Esophagus squamous epithelium (tissue), 4 donors: ENCODE data around the gene RRP1.

ENCODE experiments used
- POLR2A ChIP-seq, 4 donors: fragments of 450-650 bp; IDR thresholded peaks; one replicate each; pipeline ENCODE4 v1.6.1; 2017; ENCODE audit warnings: antibody characterized with exemption in 4 of 4, mild to moderate bottlenecking in 4 of 4, moderate library complexity in 3 of 4
- TF ChIP-seq, protein P1 (sequence below), 6 experiments: fragments of 450-650 bp in 4 of 6; fragments of 200-600 bp in 2 of 6; sonication (generic) in 2 of 6; IDR thresholded peaks; one replicate each; pipeline ENCODE4 v1.5.1; 2016 to 2019; ENCODE audit warnings: antibody characterized with exemption in 6 of 6, mild to moderate bottlenecking in 4 of 6, moderate library complexity in 4 of 6

DNA sequence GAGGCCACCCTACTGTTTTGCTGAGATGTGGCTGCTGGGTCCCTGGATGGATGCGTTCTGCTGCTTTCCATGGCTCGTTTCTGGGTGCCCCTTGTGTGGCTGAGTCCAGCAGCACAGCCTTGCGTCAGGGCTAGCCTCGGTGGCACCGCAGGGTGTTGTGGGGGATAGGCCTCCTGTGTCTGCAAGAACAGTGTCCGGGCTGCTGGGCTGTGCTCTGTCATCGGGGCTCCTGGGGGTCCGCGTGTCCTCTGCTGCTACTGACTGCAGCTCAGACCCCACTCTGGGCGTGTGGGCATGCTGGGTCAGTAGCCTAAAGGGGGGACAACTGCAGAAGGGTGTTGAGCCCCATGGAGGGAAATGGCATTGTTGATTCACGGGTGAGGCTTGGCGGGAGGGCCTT, 4.9 kb downstream of the RRP1 start:
- TF ChIP-seq POLR2A (IDR thresholded peaks at IDR 0.05): no peak
- TF ChIP-seq, protein P1, sequence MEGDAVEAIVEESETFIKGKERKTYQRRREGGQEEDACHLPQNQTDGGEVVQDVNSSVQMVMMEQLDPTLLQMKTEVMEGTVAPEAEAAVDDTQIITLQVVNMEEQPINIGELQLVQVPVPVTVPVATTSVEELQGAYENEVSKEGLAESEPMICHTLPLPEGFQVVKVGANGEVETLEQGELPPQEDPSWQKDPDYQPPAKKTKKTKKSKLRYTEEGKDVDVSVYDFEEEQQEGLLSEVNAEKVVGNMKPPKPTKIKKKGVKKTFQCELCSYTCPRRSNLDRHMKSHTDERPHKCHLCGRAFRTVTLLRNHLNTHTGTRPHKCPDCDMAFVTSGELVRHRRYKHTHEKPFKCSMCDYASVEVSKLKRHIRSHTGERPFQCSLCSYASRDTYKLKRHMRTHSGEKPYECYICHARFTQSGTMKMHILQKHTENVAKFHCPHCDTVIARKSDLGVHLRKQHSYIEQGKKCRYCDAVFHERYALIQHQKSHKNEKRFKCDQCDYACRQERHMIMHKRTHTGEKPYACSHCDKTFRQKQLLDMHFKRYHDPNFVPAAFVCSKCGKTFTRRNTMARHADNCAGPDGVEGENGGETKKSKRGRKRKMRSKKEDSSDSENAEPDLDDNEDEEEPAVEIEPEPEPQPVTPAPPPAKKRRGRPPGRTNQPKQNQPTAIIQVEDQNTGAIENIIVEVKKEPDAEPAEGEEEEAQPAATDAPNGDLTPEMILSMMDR (IDR thresholded peaks at IDR 0.05): no peak
